Ectodermal cell (in vitro differentiated cells): ENCODE results near the gene SND1. TPM values are rescaled to one million over a fixed set of nuclear protein-coding genes. Genes with fewer than 3 reads are reported as not detected.
A peak's percentile ranks its signal among the peaks of the same experiment; 100 is the strongest.

ENCODE experiments used
- H3K27ac ChIP-seq: 2 replicates; pipeline ENCODE4 v1.7.0; 2013; ENCODE audit warnings: mild to moderate bottlenecking, low read depth, low read length; ENCODE audit not compliant: insufficient read depth, poor library complexity, severe bottlenecking
- H3K27me3 ChIP-seq: 2 replicates; pipeline ENCODE4 v1.7.0; 2013; ENCODE audit warnings: mild to moderate bottlenecking, low read length; ENCODE audit not compliant: insufficient read depth, control insufficient read depth, poor library complexity, severe bottlenecking
- H3K36me3 ChIP-seq: one replicate; pipeline ENCODE4 v1.7.0; 2013; ENCODE audit warnings: low read length; ENCODE audit not compliant: control insufficient read depth, insufficient read depth
- H3K4me1 ChIP-seq: one replicate; pipeline ENCODE4 v1.7.0; 2013; ENCODE audit warnings: low read length; ENCODE audit not compliant: control insufficient read depth, insufficient read depth
- H3K4me3 ChIP-seq: 2 replicates; pipeline ENCODE4 v1.7.0; 2013; ENCODE audit warnings: low read depth, low read length, control low read depth; ENCODE audit not compliant: insufficient read depth
- H3K9me3 ChIP-seq: 2 replicates; pipeline ENCODE4 v1.7.0; 2013; ENCODE audit warnings: mild to moderate bottlenecking, low read length, moderate library complexity; ENCODE audit not compliant: control insufficient read depth
- WGBS, 2 experiments: methylation state at CpG; one replicate each; pipeline ENCODE4 v1.1.7; 2013; ENCODE audit warnings: missing lambda C conversion rate in 2 of 2; 5-methylcytosine and 5-hydroxymethylcytosine counted together
- polyA plus RNA-seq, 4 experiments: library from polyadenylated mRNA; stranded (reverse); fragments of 50-300 nt; gene quantifications; one replicate each; pipeline ENCODE4 v1.2.3, GENCODE V29; 2013

The SND1 gene
- 163 TPM for polyA plus RNA-seq (2013, experiment 1 of 4)
- polyA plus RNA-seq (2013, experiment 2 of 4), result 166 TPM
- 116 TPM for polyA plus RNA-seq (2013, experiment 3 of 4)
- polyA plus RNA-seq (2013, experiment 4 of 4), result 131 TPM

- peaks cover 18% of the 10 kb centered on the region for H3K4me1 ChIP-seq
- H3K27me3 ChIP-seq, result no peaks in the 10 kb centered on the region
- H3K36me3 ChIP-seq, result no peaks in the 10 kb centered on the region
- peak within 1 kb of the TSS; percentile 85 for H3K27ac ChIP-seq
- 0 to 1% methylated on average over 67 of the region's 67 CpGs for WGBS, 2 experiments
- H3K4me3 ChIP-seq, result peak within 1 kb of the TSS; percentile 71
- no peaks in the 10 kb centered on the region for H3K9me3 ChIP-seq
Measured at GRCh38 chr7:127651556-127652332, at the start of gene SND1. TSS of gene SND1 (plus strand) at chr7:127652194. CDS start at chr7:127652374, 180 bp downstream.

GRCh38 chr7:127608446-127608845 is 43.5 kb upstream of the SND1 start:
- no peaks in the 10 kb centered on the region for H3K4me1 ChIP-seq
- no peak overlapping the region for H3K27ac ChIP-seq
- no peaks in the 10 kb centered on the region for H3K27me3 ChIP-seq
- WGBS, 2 experiments, result 90 to 91% methylated on average over 4 to 6 of the region's 6 CpGs
- no peaks in the 10 kb centered on the region for H3K9me3 ChIP-seq
- no peaks in the 10 kb centered on the region for H3K36me3 ChIP-seq
- no peak overlapping the region for H3K4me3 ChIP-seq

- H3K4me3 ChIP-seq, result no peak overlapping the region
- H3K27me3 ChIP-seq, result no peaks in the 10 kb centered on the region
- WGBS, 2 experiments, result 88 to 91% methylated on average over 6 of the region's 6 CpGs
- H3K4me1 ChIP-seq, result no peaks in the 10 kb centered on the region
- H3K36me3 ChIP-seq, result no peaks in the 10 kb centered on the region
- no peaks in the 10 kb centered on the region for H3K9me3 ChIP-seq
- no peak overlapping the region for H3K27ac ChIP-seq
Measured at GRCh38 chr7:127609297-127609696, 42.7 kb upstream of the SND1 start.

GRCh38 chr7:127612263-127612662 is 39.7 kb upstream of the SND1 start:
- 88 to 89% methylated on average over 1 of the region's 1 CpG for WGBS, 2 experiments
- no peaks in the 10 kb centered on the region for H3K9me3 ChIP-seq
- no peaks in the 10 kb centered on the region for H3K4me1 ChIP-seq
- H3K27me3 ChIP-seq, result peaks cover 10% of the 10 kb centered on the region
- no peak overlapping the region for H3K27ac ChIP-seq
- no peaks in the 10 kb centered on the region for H3K36me3 ChIP-seq
- H3K4me3 ChIP-seq, result no peak overlapping the region

GRCh38 chr7:127616724-127617123 is 35.3 kb upstream of the SND1 start:
- H3K27me3 ChIP-seq, result peaks cover 41% of the 10 kb centered on the region
- H3K9me3 ChIP-seq, result no peaks in the 10 kb centered on the region
- 91 to 97% methylated on average over 5 of the region's 5 CpGs for WGBS, 2 experiments

GRCh38 chr7:127618042-127618441 is 34.0 kb upstream of the SND1 start, which contains the start of gene PAX4:
TSS of gene PAX4 (minus strand) at chr7:127618142. CDS start at chr7:127615928, 2,214 bp downstream.
- H3K9me3 ChIP-seq, result no peaks in the 10 kb centered on the region
- no peaks in the 10 kb centered on the region for H3K36me3 ChIP-seq
- H3K27me3 ChIP-seq, result peaks cover 43% of the 10 kb centered on the region
- 63 to 69% methylated on average over 2 of the region's 2 CpGs for WGBS, 2 experiments
- H3K4me3 ChIP-seq, result no peak within 1 kb of the TSS
- peaks cover 3% of the 10 kb centered on the region for H3K4me1 ChIP-seq
- no peak within 1 kb of the TSS for H3K27ac ChIP-seq

More at GRCh38 chr7:127616724-127617123, 35.3 kb upstream of the SND1 start:
- H3K36me3 ChIP-seq, result no peaks in the 10 kb centered on the region
- no peak overlapping the region for H3K27ac ChIP-seq
- H3K4me1 ChIP-seq, result peaks cover 3% of the 10 kb centered on the region
- no peak overlapping the region for H3K4me3 ChIP-seq

- Histone ChIP-seq H3K4me3 (no peak overlapping the region), H3K9me3 (no peaks in the 10 kb centered on the region), H3K27me3 (peaks cover 43% of the 10 kb centered on the region), H3K4me1 (peaks cover 3% of the 10 kb centered on the region), H3K27ac (no peak overlapping the region), H3K36me3 (no peaks in the 10 kb centered on the region)
- WGBS, 2 experiments, result 85 to 95% methylated on average over 1 of the region's 1 CpG
Measured at GRCh38 chr7:127618775-127619174, 33.2 kb upstream of the SND1 start.

GRCh38 chr7:127619681-127620405 is 32.2 kb upstream of the SND1 start:
- Histone ChIP-seq H3K27me3 (peaks cover 43% of the 10 kb centered on the region), H3K27ac (no peak overlapping the region), H3K36me3 (no peaks in the 10 kb centered on the region), H3K9me3 (no peaks in the 10 kb centered on the region), H3K4me1 (peaks cover 3% of the 10 kb centered on the region), H3K4me3 (peak overlapping the region; percentile 36)
- 27 to 31% methylated on average over 24 to 27 of the region's 27 CpGs for WGBS, 2 experiments

GRCh38 chr7:127620406-127621233 is 31.4 kb upstream of the SND1 start:
- H3K27ac ChIP-seq, result no peak overlapping the region
- peaks cover 43% of the 10 kb centered on the region for H3K27me3 ChIP-seq
- peaks cover 3% of the 10 kb centered on the region for H3K4me1 ChIP-seq
- H3K4me3 ChIP-seq, result peak overlapping the region; percentile 36
- H3K36me3 ChIP-seq, result no peaks in the 10 kb centered on the region
- no peaks in the 10 kb centered on the region for H3K9me3 ChIP-seq
- 7 to 10% methylated on average over 24 of the region's 24 CpGs for WGBS, 2 experiments
